Astrocyte of the spinal cord (primary cell): Measurements from ENCODE around the gene SETDB2.

Source experiments
- DNase-seq: peaks from one replicate; pipeline ENCODE4 v3.0.0; 2011; ENCODE audit warnings: low read depth, low spot score
- H3K4me3 ChIP-seq: 2 replicates; pipeline ENCODE4 v1.5.1; 2011; ENCODE audit warnings: low read depth, mild to moderate bottlenecking, low read length, moderate library complexity
- CTCF ChIP-seq: IDR thresholded peaks from 2 replicates; pipeline ENCODE4 v1.5.1; 2012; ENCODE audit warnings: low read depth, mild to moderate bottlenecking, low read length, inconsistent platforms
- in situ Hi-C: cut with HindIII; loops from 2 replicates; pipeline ENCODE4 v1.10.0; 2017; ENCODE audit warnings: low sequenced_read_pairs

The SETDB2 gene

GRCh38 chr13:49443704-49444523, at the start of gene SETDB2, which contains the start of gene CAB39L:
TSS of gene SETDB2 (plus strand) at chr13:49444274. CDS start at chr13:49451894, 7,620 bp downstream.
TSS of gene CAB39L (minus strand) at chr13:49444064. CDS start at chr13:49382910, 61,154 bp downstream.
- peak; percentile 99 for DNase-seq
- peak within 1 kb of the TSS; percentile 88 for H3K4me3 ChIP-seq
- in situ Hi-C loops: no loop called here
- peak; percentile 45 for TF ChIP-seq CTCF

GRCh38 chr13:49395451-49395865, 48.6 kb upstream of the SETDB2 start:
- no peak for DNase-seq
- no peak overlapping the region for H3K4me3 ChIP-seq
- in situ Hi-C loops: no loop called here
- TF ChIP-seq CTCF: no peak

- H3K4me3 ChIP-seq: no peak overlapping the region
- in situ Hi-C loops: no loop called here
- TF ChIP-seq CTCF: no peak
- DNase-seq: no peak
Observed at GRCh38 chr13:49395878-49396380, 48.1 kb upstream of the SETDB2 start.

GRCh38 chr13:49399801-49400472, 44.1 kb upstream of the SETDB2 start:
- H3K4me3 ChIP-seq: no peak overlapping the region
- no peak for DNase-seq
- in situ Hi-C loops: no loop called here
- no peak for TF ChIP-seq CTCF

- DNase-seq: peak; percentile 19
- in situ Hi-C loops: no loop called here
- H3K4me3 ChIP-seq: no peak overlapping the region
- TF ChIP-seq CTCF: no peak
Observed at GRCh38 chr13:49400755-49401659, 43.1 kb upstream of the SETDB2 start.

- no peak for TF ChIP-seq CTCF
- no peak for DNase-seq
- in situ Hi-C loops: no loop called here
- H3K4me3 ChIP-seq: no peak overlapping the region
Observed at GRCh38 chr13:49403996-49404702, 39.9 kb upstream of the SETDB2 start.
